Measurements from ENCODE around the gene ZNF672. TPM values are rescaled to one million over a fixed set of nuclear protein-coding genes. Genes with fewer than 3 reads are reported as not detected.

Gene ZNF672
- total and polyA plus RNA-seq, 2 experiments from 2014 or later = 10.3 to 39.7 TPM

DNA sequence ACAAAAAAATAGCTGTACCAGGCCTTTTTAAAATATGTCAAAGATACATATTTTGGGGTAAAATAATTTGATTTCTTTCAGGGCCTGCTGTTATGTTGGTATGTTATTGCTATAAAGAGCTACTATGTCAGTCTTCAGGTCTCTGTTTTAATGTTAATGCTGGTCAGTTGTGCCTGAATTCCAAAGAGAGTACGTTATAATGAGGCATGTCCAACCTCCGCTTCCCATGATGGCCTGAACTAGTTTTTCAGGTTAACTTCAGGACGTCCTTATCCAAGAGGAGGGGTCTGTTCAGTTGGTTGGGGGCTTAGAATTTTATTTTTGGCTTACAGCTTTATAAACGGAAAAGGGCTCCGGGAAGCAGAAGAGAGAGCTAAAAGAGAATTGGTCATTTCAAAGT, 47.6 kb upstream of the ZNF672 start:
- H3K4me1 ChIP-seq (ENCODE audit: insufficient read depth) = no peaks in the 10 kb centered on the region
- ATAC-seq (no peak), DNase-seq (ENCODE audit: low spot score) (no peak)
- no peak overlapping the region for H3K4me3 ChIP-seq
- no peaks in the 10 kb centered on the region for H3K27me3 ChIP-seq (ENCODE audit: insufficient read depth)
- Mint-ChIP-seq H3K9me3 (peaks cover 92% of the 10 kb centered on the region), H3K4me3 (no peak overlapping the region), H3K27me3 (ENCODE audit: insufficient read depth, low read depth, poor library complexity) (peaks cover 5% of the 10 kb centered on the region), H3K27ac (no peak overlapping the region), H3K36me3 (ENCODE audit: low read depth) (peaks cover 17% of the 10 kb centered on the region), H3K4me1 (no peaks in the 10 kb centered on the region)
- no peaks in the 10 kb centered on the region for H3K79me2 ChIP-seq (replicated peaks; ENCODE audit: insufficient read depth)
- H3F3A ChIP-seq (replicated peaks; ENCODE audit: low read depth) = no peaks in the 10 kb centered on the region
- H3K27ac ChIP-seq (ENCODE audit: low read depth) = no peak overlapping the region
- no peak overlapping the region for H2AFZ ChIP-seq
- H3K4me2 ChIP-seq = no peak overlapping the region
- H3K9me2 ChIP-seq (ENCODE audit: insufficient read depth) = no peaks in the 10 kb centered on the region
- TF ChIP-seq JUNB (IDR thresholded peaks at IDR 0.05; ENCODE audit: unreplicated experiment) (no peak), EZH2phosphoT487 (IDR thresholded peaks at IDR 0.05; ENCODE audit: unreplicated experiment) (no peak), STAT1 (IDR thresholded peaks at IDR 0.05; ENCODE audit: unreplicated experiment) (no peak), CTCF (conservative IDR thresholded peaks at IDR 0.05; ENCODE audit: low read depth in 2 of 2) (no peak), ZNF462 (CRISPR knock-in tag; IDR thresholded peaks at IDR 0.05) (no peak), ZNF114 (CRISPR knock-in tag; IDR thresholded peaks at IDR 0.05) (no peak), NANOG (IDR thresholded peaks at IDR 0.05; ENCODE audit: borderline replicate concordance) (no peak), ZNF331 (CRISPR knock-in tag; IDR thresholded peaks at IDR 0.05; ENCODE audit: low read depth) (no peak), EZH2 (IDR thresholded peaks at IDR 0.05; ENCODE audit: low read depth, unreplicated experiment) (no peak), POLR2AphosphoS5 (IDR thresholded peaks at IDR 0.05; ENCODE audit: low read depth) (no peak), CREB1 (CRISPR knock-in tag; IDR thresholded peaks at IDR 0.05; ENCODE audit: low read depth) (no peak)
- TF ChIP-seq, protein P1, sequence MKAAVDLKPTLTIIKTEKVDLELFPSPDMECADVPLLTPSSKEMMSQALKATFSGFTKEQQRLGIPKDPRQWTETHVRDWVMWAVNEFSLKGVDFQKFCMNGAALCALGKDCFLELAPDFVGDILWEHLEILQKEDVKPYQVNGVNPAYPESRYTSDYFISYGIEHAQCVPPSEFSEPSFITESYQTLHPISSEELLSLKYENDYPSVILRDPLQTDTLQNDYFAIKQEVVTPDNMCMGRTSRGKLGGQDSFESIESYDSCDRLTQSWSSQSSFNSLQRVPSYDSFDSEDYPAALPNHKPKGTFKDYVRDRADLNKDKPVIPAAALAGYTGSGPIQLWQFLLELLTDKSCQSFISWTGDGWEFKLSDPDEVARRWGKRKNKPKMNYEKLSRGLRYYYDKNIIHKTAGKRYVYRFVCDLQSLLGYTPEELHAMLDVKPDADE (IDR thresholded peaks at IDR 0.05) = no peak
- TF ChIP-seq, protein P2, sequence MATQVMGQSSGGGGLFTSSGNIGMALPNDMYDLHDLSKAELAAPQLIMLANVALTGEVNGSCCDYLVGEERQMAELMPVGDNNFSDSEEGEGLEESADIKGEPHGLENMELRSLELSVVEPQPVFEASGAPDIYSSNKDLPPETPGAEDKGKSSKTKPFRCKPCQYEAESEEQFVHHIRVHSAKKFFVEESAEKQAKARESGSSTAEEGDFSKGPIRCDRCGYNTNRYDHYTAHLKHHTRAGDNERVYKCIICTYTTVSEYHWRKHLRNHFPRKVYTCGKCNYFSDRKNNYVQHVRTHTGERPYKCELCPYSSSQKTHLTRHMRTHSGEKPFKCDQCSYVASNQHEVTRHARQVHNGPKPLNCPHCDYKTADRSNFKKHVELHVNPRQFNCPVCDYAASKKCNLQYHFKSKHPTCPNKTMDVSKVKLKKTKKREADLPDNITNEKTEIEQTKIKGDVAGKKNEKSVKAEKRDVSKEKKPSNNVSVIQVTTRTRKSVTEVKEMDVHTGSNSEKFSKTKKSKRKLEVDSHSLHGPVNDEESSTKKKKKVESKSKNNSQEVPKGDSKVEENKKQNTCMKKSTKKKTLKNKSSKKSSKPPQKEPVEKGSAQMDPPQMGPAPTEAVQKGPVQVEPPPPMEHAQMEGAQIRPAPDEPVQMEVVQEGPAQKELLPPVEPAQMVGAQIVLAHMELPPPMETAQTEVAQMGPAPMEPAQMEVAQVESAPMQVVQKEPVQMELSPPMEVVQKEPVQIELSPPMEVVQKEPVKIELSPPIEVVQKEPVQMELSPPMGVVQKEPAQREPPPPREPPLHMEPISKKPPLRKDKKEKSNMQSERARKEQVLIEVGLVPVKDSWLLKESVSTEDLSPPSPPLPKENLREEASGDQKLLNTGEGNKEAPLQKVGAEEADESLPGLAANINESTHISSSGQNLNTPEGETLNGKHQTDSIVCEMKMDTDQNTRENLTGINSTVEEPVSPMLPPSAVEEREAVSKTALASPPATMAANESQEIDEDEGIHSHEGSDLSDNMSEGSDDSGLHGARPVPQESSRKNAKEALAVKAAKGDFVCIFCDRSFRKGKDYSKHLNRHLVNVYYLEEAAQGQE (IDR thresholded peaks at IDR 0.05; ENCODE audit: unreplicated experiment) = no peak
- H4K20me1 ChIP-seq (replicated peaks; ENCODE audit: insufficient read depth) = no peaks in the 10 kb centered on the region
- no peaks in the 10 kb centered on the region for H3K36me3 ChIP-seq (ENCODE audit: insufficient read depth)
